Subcutaneous abdominal adipose tissue (tissue), 5 donors: Measurements from ENCODE around the gene METTL17.
A peak's percentile ranks its signal among the peaks of the same experiment; 100 is the strongest.

ENCODE experiments used
- H3K27ac ChIP-seq: one replicate; pipeline ENCODE4 v1.7.0; 2013; ENCODE audit warnings: low read depth, mild to moderate bottlenecking, inconsistent platforms, low read length, moderate library complexity
- H3K27me3 ChIP-seq, 5 donors: one replicate each; pipeline ENCODE4 v1.7.0; 2013; ENCODE audit warnings: low read length in 5 of 5, inconsistent platforms in 1 of 5; ENCODE audit not compliant: control insufficient read depth in 5 of 5, insufficient read depth in 4 of 5
- H3K36me3 ChIP-seq, 5 donors: one replicate each; pipeline ENCODE4 v1.7.0; 2013; ENCODE audit warnings: low read length in 5 of 5; ENCODE audit not compliant: control insufficient read depth in 5 of 5, insufficient read depth in 5 of 5
- H3K4me1 ChIP-seq, 5 donors: one replicate each; pipeline ENCODE4 v1.7.0; 2013; ENCODE audit warnings: low read length in 5 of 5, mild to moderate bottlenecking in 3 of 5, moderate library complexity in 1 of 5; ENCODE audit not compliant: control insufficient read depth in 5 of 5, insufficient read depth in 5 of 5
- H3K4me3 ChIP-seq, 5 donors: one replicate each; pipeline ENCODE4 v1.7.0; 2013; ENCODE audit warnings: low read length in 5 of 5, low read depth in 1 of 5
- H3K9ac ChIP-seq, 5 donors: one replicate each; pipeline ENCODE4 v1.7.0; 2013; ENCODE audit warnings: low read length in 5 of 5, mild to moderate bottlenecking in 4 of 5, moderate library complexity in 3 of 5
- H3K9me3 ChIP-seq, 5 donors: one replicate each; pipeline ENCODE4 v1.7.0; 2013; ENCODE audit warnings: low read length in 5 of 5; ENCODE audit not compliant: control insufficient read depth in 5 of 5
- donor health status: healthy.
- donor health status: healthy.
- donor health status: healthy.
- donor health status: healthy.
- donor health status: healthy.

The METTL17 gene

GRCh38 chr14:21041676-21042433, 52.1 kb downstream of the METTL17 start, which contains the start of gene RNASE7:
Gene RNASE7 (plus strand): TSS chr14:21042362. CDS start chr14:21042993, 631 bp downstream.
- Histone ChIP-seq H3K9ac (peak within 1 kb of the TSS in 2 of 5 donors; percentile 8 to 9), H3K4me3 (no peak within 1 kb of the TSS), H3K36me3 (no peaks in the 10 kb centered on the region), H3K27me3 (no peaks in the 10 kb centered on the region), H3K4me1 (peaks cover 13 to 53% (median 46%) of the 10 kb centered on the region in 5 donors), H3K9me3 (no peaks in the 10 kb centered on the region), H3K27ac (peak within 1 kb of the TSS; percentile 86)

GRCh38 chr14:21042918-21043317, 53.1 kb downstream of the METTL17 start:
- H3K27me3 ChIP-seq = no peaks in the 10 kb centered on the region
- H3K36me3 ChIP-seq = no peaks in the 10 kb centered on the region
- H3K4me1 ChIP-seq = peaks cover 15 to 54% (median 53%) of the 10 kb centered on the region in 5 donors
- peak overlapping the region; percentile 86 for H3K27ac ChIP-seq
- H3K4me3 ChIP-seq = no peak overlapping the region
- H3K9ac ChIP-seq = peak overlapping the region in 1 of 5 donors; percentile 9
- no peaks in the 10 kb centered on the region for H3K9me3 ChIP-seq

- no peaks in the 10 kb centered on the region for H3K27me3 ChIP-seq
- peak overlapping the region in 1 of 5 donors; percentile 2 for H3K4me3 ChIP-seq
- H3K27ac ChIP-seq = peak overlapping the region; percentile 86
- no peaks in the 10 kb centered on the region for H3K9me3 ChIP-seq
- peaks cover 15 to 58% (median 54%) of the 10 kb centered on the region in 5 donors for H3K4me1 ChIP-seq
- H3K9ac ChIP-seq = peak overlapping the region in 2 of 5 donors; percentile 27 to 34
- no peaks in the 10 kb centered on the region for H3K36me3 ChIP-seq
Observed at GRCh38 chr14:21043387-21043973, 53.7 kb downstream of the METTL17 start.

GRCh38 chr14:21043974-21044618, 54.3 kb downstream of the METTL17 start:
- H3K9ac ChIP-seq = peak overlapping the region in 2 of 5 donors; percentile 6 to 27

More at GRCh38 chr14:21043974-21044618, 54.3 kb downstream of the METTL17 start:
- H3K27me3 ChIP-seq = no peaks in the 10 kb centered on the region
- H3K4me3 ChIP-seq = no peak overlapping the region
- no peaks in the 10 kb centered on the region for H3K36me3 ChIP-seq
- H3K27ac ChIP-seq = peak overlapping the region; percentile 86
- H3K4me1 ChIP-seq = peaks cover 15 to 56% (median 49%) of the 10 kb centered on the region in 5 donors
- H3K9me3 ChIP-seq = no peaks in the 10 kb centered on the region
